GM18951 (cell line): Measurements from ENCODE around the gene MX2.

Experiments
- POLR2A ChIP-seq: IDR thresholded peaks from 4 replicates; pipeline ENCODE4 v1.6.1; 2011; ENCODE audit warnings: mild to moderate bottlenecking; ENCODE audit not compliant: insufficient read length, insufficient read depth; ENCODE audit errors: extremely low read depth
- in situ Hi-C: fragments of 300-500 bp; cut with MboI; formaldehyde crosslinking; loops from one replicate; pipeline ENCODE4 v1.12.0; 2022; ENCODE audit warnings: low sequenced_read_pairs, mixed read lengths, inconsistent platforms; ENCODE audit not compliant: unreplicated experiment

The MX2 gene

DNA sequence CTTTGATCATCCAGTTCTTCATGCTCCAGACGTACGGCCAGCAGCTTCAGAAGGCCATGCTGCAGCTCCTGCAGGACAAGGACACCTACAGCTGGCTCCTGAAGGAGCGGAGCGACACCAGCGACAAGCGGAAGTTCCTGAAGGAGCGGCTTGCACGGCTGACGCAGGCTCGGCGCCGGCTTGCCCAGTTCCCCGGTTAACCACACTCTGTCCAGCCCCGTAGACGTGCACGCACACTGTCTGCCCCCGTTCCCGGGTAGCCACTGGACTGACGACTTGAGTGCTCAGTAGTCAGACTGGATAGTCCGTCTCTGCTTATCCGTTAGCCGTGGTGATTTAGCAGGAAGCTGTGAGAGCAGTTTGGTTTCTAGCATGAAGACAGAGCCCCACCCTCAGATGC lies 96.7 kb downstream of the MX2 start:
- peak; percentile 29 for TF ChIP-seq POLR2A
- in situ Hi-C loops: loop anchor here (10.0 kb wide), 1 partner anchor 174 kb away; no protein-coding TSS in a partner anchor
